Duodenal mucosa (tissue), 2 donors: ENCODE data around the gene OCEL1.
"Not testable (repeated sequence)": the region's sequence is repeated elsewhere in the genome, so short reads cannot be mapped to it uniquely, and the experiment has no call there.

Experiments used
- H3K27ac ChIP-seq: one replicate; pipeline ENCODE4 v1.7.0; 2013; ENCODE audit warnings: low read depth, low read length
- H3K27me3 ChIP-seq, 2 donors: one replicate each; pipeline ENCODE4 v1.7.0; 2013; ENCODE audit warnings: low read length in 2 of 2, control low read depth in 1 of 2; ENCODE audit not compliant: insufficient read depth in 2 of 2, control insufficient read depth in 1 of 2
- H3K36me3 ChIP-seq, 2 donors: one replicate each; pipeline ENCODE4 v1.7.0; 2013; ENCODE audit warnings: low read length in 2 of 2, control low read depth in 1 of 2; ENCODE audit not compliant: insufficient read depth in 2 of 2, control insufficient read depth in 1 of 2
- H3K4me1 ChIP-seq, 2 donors: one replicate each; pipeline ENCODE4 v1.7.0; 2013; ENCODE audit warnings: low read length in 2 of 2, control low read depth in 1 of 2; ENCODE audit not compliant: insufficient read depth in 2 of 2, control insufficient read depth in 1 of 2
- H3K4me3 ChIP-seq, 2 donors: one replicate each; pipeline ENCODE4 v1.7.0; 2013; ENCODE audit warnings: low read length in 2 of 2, low read depth in 1 of 2
- H3K9ac ChIP-seq, 2 donors: one replicate each; pipeline ENCODE4 v1.7.0; 2013; ENCODE audit warnings: low read length in 2 of 2, low read depth in 1 of 2
- H3K9me3 ChIP-seq, 2 donors: one replicate each; pipeline ENCODE4 v1.7.0; 2013; ENCODE audit warnings: low read length in 2 of 2, control low read depth in 1 of 2; ENCODE audit not compliant: control insufficient read depth in 1 of 2

Gene OCEL1

DNA sequence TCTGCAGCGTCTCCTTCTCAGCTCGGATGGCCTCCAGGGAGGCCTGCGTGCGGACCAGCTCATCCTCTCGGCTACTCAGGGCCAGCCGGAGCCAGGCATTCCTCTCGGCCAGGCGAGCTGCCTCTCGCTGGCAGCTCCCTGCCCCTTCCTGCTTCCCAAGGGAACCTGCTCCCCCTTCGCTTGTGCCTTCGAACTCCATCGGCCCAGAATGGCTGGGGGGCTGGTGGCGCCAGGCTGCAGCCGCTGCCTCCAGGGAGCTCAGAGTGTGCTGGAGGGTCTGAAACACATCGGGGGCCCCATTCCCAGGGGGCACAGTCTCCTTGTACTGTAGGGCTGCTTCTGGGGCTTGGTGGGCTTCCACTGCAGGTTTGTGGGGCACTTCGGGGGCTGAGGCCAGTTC lies 36.5 kb downstream of the OCEL1 start:
- no peaks in the 10 kb centered on the region for H3K27me3 ChIP-seq
- no peak overlapping the region for H3K9ac ChIP-seq
- no peak overlapping the region for H3K4me3 ChIP-seq
- H3K36me3 ChIP-seq, result no peaks in the 10 kb centered on the region
- H3K4me1 ChIP-seq, result peaks cover 0 to 3% of the 10 kb centered on the region in 2 donors
- H3K27ac ChIP-seq, result no peak overlapping the region
- no peaks in the 10 kb centered on the region for H3K9me3 ChIP-seq

DNA sequence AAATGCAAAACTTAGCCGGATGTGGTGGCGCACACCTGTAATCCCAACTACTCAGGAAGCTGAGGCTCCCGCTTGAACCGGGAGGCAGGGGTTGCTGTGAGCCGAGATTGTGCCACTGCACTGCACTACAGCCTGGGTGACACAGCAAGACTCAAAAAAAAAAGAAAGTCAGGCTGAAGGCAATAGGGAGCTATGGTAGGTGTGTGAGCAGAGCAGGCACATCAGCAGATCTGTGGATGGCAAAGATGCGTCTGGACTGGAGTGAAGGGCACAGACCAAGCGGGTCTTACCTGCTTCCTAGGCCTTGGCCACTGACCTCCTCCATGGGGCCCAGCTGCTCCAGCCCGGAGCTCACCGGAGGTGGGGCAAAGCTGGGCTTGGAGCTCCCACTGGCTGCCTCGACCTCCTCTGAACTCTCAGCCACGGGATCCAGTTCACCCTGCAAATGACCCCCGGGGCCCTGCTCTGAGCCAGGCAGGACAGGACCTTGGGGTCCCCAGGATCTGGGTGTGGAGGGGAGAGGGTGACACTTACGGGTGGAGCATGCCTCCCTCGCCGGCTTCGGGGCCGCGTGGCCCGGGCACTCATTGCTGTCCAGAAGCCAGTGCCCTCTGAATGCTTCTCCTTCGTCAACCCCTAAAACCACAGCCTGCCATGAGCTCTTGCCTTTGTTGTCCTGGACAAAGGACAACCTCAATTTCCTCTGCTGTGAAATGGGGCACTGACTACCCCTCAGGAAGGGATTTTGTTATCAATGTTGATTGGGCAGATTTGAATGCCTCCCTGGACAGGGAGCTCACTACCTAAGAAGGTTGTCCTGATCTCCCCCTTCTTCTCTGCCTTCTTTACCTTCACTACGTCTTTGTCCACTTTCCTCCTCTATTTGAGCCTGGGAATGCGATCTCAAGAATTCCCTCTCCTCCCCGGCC lies 38.0 kb downstream of the OCEL1 start:
- Histone ChIP-seq H3K4me3 (peak overlapping the region in 1 of 2 donors; percentile 45), H3K9me3 (no peaks in the 10 kb centered on the region), H3K9ac (no peak overlapping the region), H3K27me3 (no peaks in the 10 kb centered on the region), H3K4me1 (peaks cover 6 to 12% of the 10 kb centered on the region in 2 donors), H3K27ac (no peak overlapping the region), H3K36me3 (peaks cover 0 to 1% of the 10 kb centered on the region in 2 donors)

GRCh38 chr19:17264641-17264979 lies 38.6 kb downstream of the OCEL1 start, which contains the start of gene USHBP1:
USHBP1 (minus strand) TSS chr19:17264745; CDS start chr19:17264299, 446 bp downstream.
- Histone ChIP-seq H3K9ac (no peak within 1 kb of the TSS), H3K4me3 (peak within 1 kb of the TSS in 1 of 2 donors; percentile 45)

GRCh38 chr19:17266026-17266425 lies 40.0 kb downstream of the OCEL1 start:
- H3K4me1 ChIP-seq, result peaks cover 6 to 10% of the 10 kb centered on the region in 2 donors
- H3K9me3 ChIP-seq, result no peaks in the 10 kb centered on the region
- no peak overlapping the region for H3K27ac ChIP-seq
- H3K27me3 ChIP-seq, result no peaks in the 10 kb centered on the region
- H3K9ac ChIP-seq, result no peak overlapping the region
- no peak overlapping the region for H3K4me3 ChIP-seq
- peaks cover 0 to 9% of the 10 kb centered on the region in 2 donors for H3K36me3 ChIP-seq

More at GRCh38 chr19:17264641-17264979, 38.6 kb downstream of the OCEL1 start, which contains the start of gene USHBP1:
- Histone ChIP-seq H3K9me3 (no peaks in the 10 kb centered on the region), H3K36me3 (peaks cover 0 to 3% of the 10 kb centered on the region in 2 donors), H3K27ac (no peak within 1 kb of the TSS), H3K4me1 (peaks cover 6 to 12% of the 10 kb centered on the region in 2 donors), H3K27me3 (no peaks in the 10 kb centered on the region)

- Histone ChIP-seq H3K36me3 (peaks cover 0 to 15% of the 10 kb centered on the region in 2 donors), H3K4me1 (peaks cover 6 to 9% of the 10 kb centered on the region in 2 donors), H3K4me3 (peak overlapping the region in 1 of 2 donors; percentile 23), H3K9me3 (no peaks in the 10 kb centered on the region), H3K27me3 (no peaks in the 10 kb centered on the region), H3K27ac (no peak overlapping the region), H3K9ac (no peak overlapping the region)
These were observed 40.6 kb downstream of the OCEL1 start for GRCh38 chr19:17266589-17266974.

- Histone ChIP-seq H3K27me3 (no peaks in the 10 kb centered on the region), H3K9ac (peak within 1 kb of the TSS; percentile 77 to 92), H3K9me3 (no peaks in the 10 kb centered on the region), H3K4me3 (peak within 1 kb of the TSS; percentile 96 to 97), H3K27ac (no peak within 1 kb of the TSS), H3K36me3 (peaks cover 0 to 20% of the 10 kb centered on the region in 2 donors), H3K4me1 (peaks cover 6 to 9% of the 10 kb centered on the region in 2 donors)
These were observed 41.2 kb downstream of the OCEL1 start, which contains the start of gene BABAM1 for GRCh38 chr19:17266975-17267788. BABAM1 (plus strand) TSS chr19:17267443; CDS start chr19:17268807, 1,364 bp downstream.

DNA sequence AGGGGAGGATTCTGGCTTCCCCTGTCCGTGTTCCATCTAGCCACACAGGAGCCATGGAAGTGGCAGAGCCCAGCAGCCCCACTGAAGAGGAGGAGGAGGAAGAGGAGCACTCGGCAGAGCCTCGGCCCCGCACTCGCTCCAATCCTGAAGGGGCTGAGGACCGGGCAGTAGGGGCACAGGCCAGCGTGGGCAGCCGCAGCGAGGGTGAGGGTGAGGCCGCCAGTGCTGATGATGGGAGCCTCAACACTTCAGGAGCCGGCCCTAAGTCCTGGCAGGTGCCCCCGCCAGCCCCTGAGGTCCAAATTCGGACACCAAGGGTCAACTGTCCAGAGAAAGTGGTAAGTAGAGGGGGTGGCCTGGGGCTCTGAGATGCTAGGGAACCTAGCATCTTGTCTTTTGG lies 42.7 kb downstream of the OCEL1 start:
- no peak overlapping the region for H3K9ac ChIP-seq
- H3K36me3 ChIP-seq, result peaks cover 0 to 27% of the 10 kb centered on the region in 2 donors
- peaks cover 6 to 9% of the 10 kb centered on the region in 2 donors for H3K4me1 ChIP-seq
- H3K4me3 ChIP-seq, result no peak overlapping the region
- no peaks in the 10 kb centered on the region for H3K9me3 ChIP-seq
- no peaks in the 10 kb centered on the region for H3K27me3 ChIP-seq
- no peak overlapping the region for H3K27ac ChIP-seq

DNA sequence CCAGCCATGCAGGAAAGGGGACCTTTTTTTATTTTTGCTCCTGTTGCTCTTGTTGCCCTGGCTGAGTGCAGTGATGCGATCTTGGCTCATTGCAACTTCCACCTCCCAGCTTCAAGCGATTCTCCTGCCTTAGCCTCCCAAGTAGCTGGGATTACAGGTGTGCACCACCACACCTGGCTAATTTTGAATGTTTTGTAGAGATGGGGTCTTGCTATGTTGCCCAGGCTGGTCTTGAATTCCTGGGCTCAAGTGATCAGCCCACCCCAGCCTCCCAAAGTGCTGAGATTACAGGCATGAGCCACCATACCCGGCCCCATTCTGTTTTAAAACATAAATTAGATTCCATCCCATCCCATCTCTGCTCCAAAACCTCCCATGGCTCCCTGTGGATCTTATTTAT lies 48.9 kb downstream of the OCEL1 start:
- peaks cover 6 to 65% of the 10 kb centered on the region in 2 donors for H3K36me3 ChIP-seq

DNA sequence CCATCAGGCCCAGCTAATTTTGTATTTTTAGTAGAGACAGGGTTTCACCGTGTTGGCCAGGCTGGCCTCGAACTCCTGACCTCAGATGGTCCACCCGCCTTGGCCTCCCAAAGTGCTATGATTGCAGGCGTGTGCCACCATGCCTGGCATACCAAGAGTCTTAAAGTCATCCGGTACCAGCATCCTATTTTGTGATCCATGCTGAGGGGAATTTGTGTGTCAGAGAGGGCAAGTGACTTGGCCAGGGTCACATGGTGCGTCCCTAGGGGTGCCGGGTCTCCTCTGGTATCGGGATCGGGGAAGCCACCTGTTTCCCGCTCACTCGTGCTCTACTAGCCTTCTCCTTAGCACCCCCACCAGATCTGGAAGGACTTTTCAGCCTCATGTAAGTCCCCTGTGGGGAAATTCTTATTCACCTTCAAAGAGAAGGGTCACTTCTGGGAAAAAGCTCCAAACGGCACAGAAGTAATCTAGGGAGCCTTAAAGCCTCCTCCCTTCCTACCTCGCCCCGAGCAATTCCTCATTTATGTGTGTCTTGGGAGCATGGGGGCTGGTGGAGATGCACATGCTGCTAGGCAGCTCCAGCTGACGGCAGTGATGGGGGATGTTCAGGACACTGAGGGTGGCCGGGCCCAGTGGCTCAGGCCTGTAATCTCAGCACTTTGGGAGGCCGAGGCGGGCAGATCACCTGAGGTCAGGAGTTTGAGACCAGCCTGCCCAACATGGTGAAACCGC lies 49.6 kb downstream of the OCEL1 start:
- no peak overlapping the region for H3K27ac ChIP-seq
- no peak overlapping the region for H3K9ac ChIP-seq
- H3K4me3 ChIP-seq, result no peak overlapping the region
- peaks cover 6 to 61% of the 10 kb centered on the region in 2 donors for H3K36me3 ChIP-seq
- no peaks in the 10 kb centered on the region for H3K27me3 ChIP-seq
- no peaks in the 10 kb centered on the region for H3K4me1 ChIP-seq
- H3K9me3 ChIP-seq, result no peaks in the 10 kb centered on the region

More for the DNA sequence above, 48.9 kb downstream of the OCEL1 start:
- H3K9me3 ChIP-seq, H3K4me1 ChIP-seq, H3K9ac ChIP-seq, H3K27me3 ChIP-seq, H3K4me3 ChIP-seq, H3K27ac ChIP-seq: not testable (repeated sequence)
